ENCODE data around the gene RAD51B. TPM values are rescaled to one million over a fixed set of nuclear protein-coding genes. Genes with fewer than 3 reads are reported as not detected.

RAD51B gene
- total and polyA plus RNA-seq, 4 donors, result 2.8 to 39.6 (median 13.3) TPM; not detected in 1

DNA sequence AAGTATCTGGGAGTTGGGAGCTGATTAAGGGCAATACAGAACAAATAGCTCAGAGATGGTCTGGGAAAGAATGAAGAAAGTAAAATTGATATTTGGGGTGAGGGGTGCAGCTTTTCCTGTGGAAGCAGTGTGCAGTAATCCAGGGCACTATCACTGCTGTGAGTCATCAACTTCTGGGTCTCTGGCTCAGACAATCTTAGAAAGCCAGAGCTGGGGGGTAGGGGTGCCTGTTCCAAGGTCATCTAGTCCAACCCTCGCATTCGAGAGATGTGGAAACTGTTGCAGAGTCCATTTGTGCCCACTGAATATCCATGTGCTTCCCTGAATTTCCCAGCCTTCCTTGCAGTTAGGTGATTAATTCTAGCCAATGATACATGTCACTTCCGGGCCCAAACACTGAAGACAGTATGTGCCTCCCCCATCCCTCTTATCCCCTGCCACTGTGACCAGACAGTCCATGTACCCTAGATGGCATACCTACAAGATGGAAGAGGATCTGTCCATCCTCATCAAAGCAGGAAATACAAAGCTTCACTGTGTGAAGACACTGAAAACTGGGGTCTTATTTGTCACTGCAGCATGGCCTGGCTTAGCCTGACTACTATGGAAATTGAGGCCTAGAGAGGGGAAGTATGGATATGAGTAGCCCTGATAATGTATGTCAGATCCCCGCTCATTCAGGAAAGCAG lies 921.4 kb downstream of the RAD51B start:
- intact Hi-C loops (cut with DNase I), result no loop called here
- 96 to 98% methylated on average over 4 of the region's 4 CpGs for WGBS, 2 donors
- no peak overlapping the region for H3K27ac ChIP-seq (ENCODE audit: low read depth in 1 of 2, low read length in 2 of 2)
- no peaks in the 10 kb centered on the region for H3K36me3 ChIP-seq (ENCODE audit: control insufficient read depth in 1 of 2, insufficient read depth in 2 of 2, low read length in 1 of 2)
- H3K27me3 ChIP-seq (ENCODE audit: control insufficient read depth in 1 of 2, insufficient read depth in 2 of 2, low read length in 1 of 2), result no peaks in the 10 kb centered on the region
- no peaks in the 10 kb centered on the region for H3K9me3 ChIP-seq (ENCODE audit: control insufficient read depth, low read length)
- H3K4me1 ChIP-seq (ENCODE audit: control insufficient read depth in 1 of 2, insufficient read depth in 2 of 2, low read length in 2 of 2), result peaks cover 0 to 2% of the 10 kb centered on the region in 2 donors
- no peak overlapping the region for H3K4me3 ChIP-seq (ENCODE audit: low read length in 2 of 2)
- DNase-seq, result no peak
- ATAC-seq (ENCODE audit: low FRiP score), result no peak

DNA sequence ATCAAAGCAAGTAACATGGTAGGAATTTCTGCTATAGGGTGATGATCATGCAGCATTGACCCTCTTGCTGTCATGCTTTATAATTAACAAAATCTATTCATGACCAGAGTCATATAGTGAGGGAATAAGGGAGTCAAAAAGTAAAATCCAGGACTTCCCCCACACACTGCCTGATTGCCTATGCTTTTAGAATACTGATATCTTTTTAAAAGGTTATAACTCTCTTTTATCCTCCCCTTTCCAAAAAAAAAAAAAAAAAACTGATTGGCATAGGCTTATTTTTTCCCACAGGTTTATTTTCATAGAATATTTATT lies 921.9 kb downstream of the RAD51B start:
- Histone ChIP-seq H3K4me1 (ENCODE audit: control insufficient read depth in 1 of 2, insufficient read depth in 2 of 2, low read length in 2 of 2) (no peaks in the 10 kb centered on the region), H3K27me3 (ENCODE audit: control insufficient read depth in 1 of 2, insufficient read depth in 2 of 2, low read length in 1 of 2) (no peaks in the 10 kb centered on the region), H3K4me3 (ENCODE audit: low read length in 2 of 2) (no peak overlapping the region), H3K9me3 (ENCODE audit: control insufficient read depth, low read length) (no peaks in the 10 kb centered on the region), H3K36me3 (ENCODE audit: control insufficient read depth in 1 of 2, insufficient read depth in 2 of 2, low read length in 1 of 2) (no peaks in the 10 kb centered on the region), H3K27ac (ENCODE audit: low read depth in 1 of 2, low read length in 2 of 2) (no peak overlapping the region)
- intact Hi-C loops (cut with DNase I), result no loop called here
- ATAC-seq (ENCODE audit: low FRiP score) (no peak), DNase-seq (no peak)

GRCh38 chr14:68741839-68742470 lies 922.4 kb downstream of the RAD51B start:
- no peak for DNase-seq
- no peak for ATAC-seq (ENCODE audit: low FRiP score)
- 95 to 96% methylated on average over 6 of the region's 6 CpGs for WGBS, 2 donors
- intact Hi-C loops (cut with DNase I), result no loop called here
- no peak overlapping the region for H3K4me3 ChIP-seq (ENCODE audit: low read length in 2 of 2)
- H3K27me3 ChIP-seq (ENCODE audit: control insufficient read depth in 1 of 2, insufficient read depth in 2 of 2, low read length in 1 of 2), result no peaks in the 10 kb centered on the region
- H3K4me1 ChIP-seq (ENCODE audit: control insufficient read depth in 1 of 2, insufficient read depth in 2 of 2, low read length in 2 of 2), result no peaks in the 10 kb centered on the region
- H3K36me3 ChIP-seq (ENCODE audit: control insufficient read depth in 1 of 2, insufficient read depth in 2 of 2, low read length in 1 of 2), result no peaks in the 10 kb centered on the region
- H3K27ac ChIP-seq (ENCODE audit: low read depth in 1 of 2, low read length in 2 of 2), result no peak overlapping the region
- H3K9me3 ChIP-seq (ENCODE audit: control insufficient read depth, low read length), result no peaks in the 10 kb centered on the region

DNA sequence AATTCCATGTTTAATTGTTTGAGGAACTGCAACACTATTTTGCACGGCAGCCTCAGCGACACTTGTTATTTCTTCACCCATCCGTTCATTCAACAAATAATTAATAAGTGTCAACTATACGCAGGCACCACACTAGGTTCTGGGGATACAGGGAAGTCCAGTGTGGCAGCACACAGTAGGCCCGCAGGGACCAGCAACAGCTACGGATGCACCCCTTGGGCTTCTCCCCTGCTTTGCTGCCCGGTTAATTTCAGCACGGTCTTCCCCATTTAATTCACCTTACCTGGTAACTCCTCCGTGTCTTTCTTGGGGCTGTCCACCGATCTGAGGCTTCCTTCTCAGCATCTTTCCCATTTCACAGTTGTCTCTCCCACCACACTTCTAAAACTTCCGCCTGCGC lies 925.0 kb downstream of the RAD51B start:
- Histone ChIP-seq H3K27me3 (ENCODE audit: control insufficient read depth in 1 of 2, insufficient read depth in 2 of 2, low read length in 1 of 2) (no peaks in the 10 kb centered on the region), H3K4me1 (ENCODE audit: control insufficient read depth in 1 of 2, insufficient read depth in 2 of 2, low read length in 2 of 2) (no peaks in the 10 kb centered on the region), H3K9me3 (ENCODE audit: control insufficient read depth, low read length) (no peaks in the 10 kb centered on the region), H3K36me3 (ENCODE audit: control insufficient read depth in 1 of 2, insufficient read depth in 2 of 2, low read length in 1 of 2) (no peaks in the 10 kb centered on the region), H3K27ac (ENCODE audit: low read depth in 1 of 2, low read length in 2 of 2) (no peak overlapping the region), H3K4me3 (ENCODE audit: low read length in 2 of 2) (no peak overlapping the region)
- DNase-seq, result no peak
- intact Hi-C loops (cut with DNase I), result no loop called here
- no peak for ATAC-seq (ENCODE audit: low FRiP score)
- WGBS, 2 donors, result 90 to 92% methylated on average over 12 of the region's 12 CpGs

DNA sequence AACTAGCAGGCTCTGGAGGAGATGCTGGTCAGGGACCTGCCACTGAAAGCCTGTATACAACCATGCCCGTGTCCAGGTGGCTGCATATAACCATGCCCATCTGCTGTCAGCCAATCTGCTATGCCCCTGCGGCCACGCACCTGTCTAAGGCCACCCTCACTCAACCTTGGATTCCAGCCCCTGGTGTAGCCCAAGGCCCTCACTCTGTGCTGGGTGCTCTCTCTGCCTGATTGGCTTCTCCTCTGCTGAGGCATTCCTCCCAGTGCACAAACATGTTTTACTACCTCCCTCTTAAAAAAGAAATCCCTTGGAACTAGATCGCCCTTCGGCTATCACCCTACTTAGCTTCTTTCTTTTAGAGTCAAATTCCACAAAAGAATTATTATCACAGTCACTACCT lies 927.8 kb downstream of the RAD51B start:
- DNase-seq (no peak), ATAC-seq (ENCODE audit: low FRiP score) (no peak)
- intact Hi-C loops (cut with DNase I), result no loop called here
- H3K4me3 ChIP-seq (ENCODE audit: low read length in 2 of 2), result no peak overlapping the region
- no peaks in the 10 kb centered on the region for H3K4me1 ChIP-seq (ENCODE audit: control insufficient read depth in 1 of 2, insufficient read depth in 2 of 2, low read length in 2 of 2)
- H3K36me3 ChIP-seq (ENCODE audit: control insufficient read depth in 1 of 2, insufficient read depth in 2 of 2, low read length in 1 of 2), result no peaks in the 10 kb centered on the region
- H3K27ac ChIP-seq (ENCODE audit: low read depth in 1 of 2, low read length in 2 of 2), result no peak overlapping the region
- no peaks in the 10 kb centered on the region for H3K27me3 ChIP-seq (ENCODE audit: control insufficient read depth in 1 of 2, insufficient read depth in 2 of 2, low read length in 1 of 2)
- no peaks in the 10 kb centered on the region for H3K9me3 ChIP-seq (ENCODE audit: control insufficient read depth, low read length)
- WGBS, 2 donors, result 91 to 96% methylated on average over 5 of the region's 5 CpGs

- WGBS, 2 donors, result 86 to 94% methylated on average over 10 of the region's 10 CpGs
- H3K27ac ChIP-seq (ENCODE audit: low read depth in 1 of 2, low read length in 2 of 2), result no peak overlapping the region
- H3K4me1 ChIP-seq (ENCODE audit: control insufficient read depth in 1 of 2, insufficient read depth in 2 of 2, low read length in 2 of 2), result no peaks in the 10 kb centered on the region
- no peak for ATAC-seq (ENCODE audit: low FRiP score)
- no peak overlapping the region for H3K4me3 ChIP-seq (ENCODE audit: low read length in 2 of 2)
- no peak for DNase-seq
- H3K36me3 ChIP-seq (ENCODE audit: control insufficient read depth in 1 of 2, insufficient read depth in 2 of 2, low read length in 1 of 2), result no peaks in the 10 kb centered on the region
- no peaks in the 10 kb centered on the region for H3K9me3 ChIP-seq (ENCODE audit: control insufficient read depth, low read length)
- no peaks in the 10 kb centered on the region for H3K27me3 ChIP-seq (ENCODE audit: control insufficient read depth in 1 of 2, insufficient read depth in 2 of 2, low read length in 1 of 2)
- intact Hi-C loops (cut with DNase I), result no loop called here
Observed at GRCh38 chr14:68748260-68748659, 928.7 kb downstream of the RAD51B start.

- DNase-seq (no peak), ATAC-seq (ENCODE audit: low FRiP score) (no peak)
- Histone ChIP-seq H3K4me1 (ENCODE audit: control insufficient read depth in 1 of 2, insufficient read depth in 2 of 2, low read length in 2 of 2) (no peaks in the 10 kb centered on the region), H3K4me3 (ENCODE audit: low read length in 2 of 2) (no peak overlapping the region), H3K27ac (ENCODE audit: low read depth in 1 of 2, low read length in 2 of 2) (no peak overlapping the region), H3K36me3 (ENCODE audit: control insufficient read depth in 1 of 2, insufficient read depth in 2 of 2, low read length in 1 of 2) (no peaks in the 10 kb centered on the region), H3K27me3 (ENCODE audit: control insufficient read depth in 1 of 2, insufficient read depth in 2 of 2, low read length in 1 of 2) (no peaks in the 10 kb centered on the region), H3K9me3 (ENCODE audit: control insufficient read depth, low read length) (no peaks in the 10 kb centered on the region)
- 94 to 95% methylated on average over 5 of the region's 5 CpGs for WGBS, 2 donors
- intact Hi-C loops (cut with DNase I), result no loop called here
Observed at GRCh38 chr14:68748691-68749090, 929.1 kb downstream of the RAD51B start.

GRCh38 chr14:68749487-68750475 lies 930.2 kb downstream of the RAD51B start:
- no peak for ATAC-seq (ENCODE audit: low FRiP score)
- Histone ChIP-seq H3K27ac (ENCODE audit: low read depth in 1 of 2, low read length in 2 of 2) (no peak overlapping the region), H3K4me3 (ENCODE audit: low read length in 2 of 2) (no peak overlapping the region), H3K9me3 (ENCODE audit: control insufficient read depth, low read length) (no peaks in the 10 kb centered on the region), H3K36me3 (ENCODE audit: control insufficient read depth in 1 of 2, insufficient read depth in 2 of 2, low read length in 1 of 2) (no peaks in the 10 kb centered on the region), H3K27me3 (ENCODE audit: control insufficient read depth in 1 of 2, insufficient read depth in 2 of 2, low read length in 1 of 2) (no peaks in the 10 kb centered on the region), H3K4me1 (ENCODE audit: control insufficient read depth in 1 of 2, insufficient read depth in 2 of 2, low read length in 2 of 2) (no peaks in the 10 kb centered on the region)
- DNase-seq, result no peak
- intact Hi-C loops (cut with DNase I), result no loop called here
- 89 to 95% methylated on average over 11 of the region's 11 CpGs for WGBS, 2 donors

Data from aorta (tissue), 5 donors.